Neural cell (in vitro differentiated cells): ENCODE measurements around the gene SLC24A3. TPM values are rescaled to one million over a fixed set of nuclear protein-coding genes. Genes with fewer than 3 reads are reported as not detected.

ENCODE experiments used
- H2AFZ ChIP-seq: fragments of 200-600, 300-800 bp; sonication (generic), shearing (Covaris generic); 2 replicates; pipeline ENCODE4 v1.6.0; 2014; ENCODE audit warnings: low read depth, mild to moderate bottlenecking, antibody characterized with exemption, low read length, moderate library complexity
- H3F3A ChIP-seq: fragments of 200-600 bp; shearing (Covaris generic); 2 replicates; pipeline ENCODE4 v1.6.1; 2016; ENCODE audit warnings: mild to moderate bottlenecking, moderate library complexity, mixed read lengths, antibody characterized with exemption, low read length; ENCODE audit not compliant: insufficient read depth, poor library complexity, severe bottlenecking
- H3K27ac ChIP-seq: fragments of 200-600, 300-800 bp; sonication (generic), shearing (Covaris generic); 2 replicates; pipeline ENCODE4 v1.5.1; 2014; ENCODE audit warnings: mild to moderate bottlenecking, low read length, moderate library complexity
- H3K27me3 ChIP-seq: fragments of 300-800, 200-600 bp; sonication (generic), shearing (Covaris generic); 2 replicates; pipeline ENCODE4 v1.6.0; 2014; ENCODE audit warnings: mild to moderate bottlenecking, low read depth, low read length, moderate library complexity; ENCODE audit not compliant: insufficient read depth
- H3K36me3 ChIP-seq: fragments of 300-800, 200-600 bp; sonication (generic), shearing (Covaris generic); 2 replicates; pipeline ENCODE4 v1.5.1; 2014; ENCODE audit warnings: mild to moderate bottlenecking, antibody characterized with exemption, low read length, moderate library complexity; ENCODE audit not compliant: insufficient read depth
- H3K4me2 ChIP-seq: fragments of 300-800, 200-600 bp; sonication (generic), shearing (Covaris generic); 2 replicates; pipeline ENCODE4 v1.6.0; 2014; ENCODE audit warnings: mild to moderate bottlenecking, low read length
- H3K4me3 ChIP-seq: fragments of 300-800, 200-600 bp; sonication (generic), shearing (Covaris generic); 2 replicates; pipeline ENCODE4 v1.5.1; 2014; ENCODE audit warnings: mild to moderate bottlenecking, low read length, moderate library complexity
- H3K79me2 ChIP-seq: fragments of 200-600 bp; shearing (Covaris generic); replicated peaks from 2 replicates; pipeline ENCODE4 v1.6.0; 2014; ENCODE audit warnings: mild to moderate bottlenecking, low read length, moderate library complexity; ENCODE audit not compliant: insufficient read depth
- H3K9ac ChIP-seq: fragments of 300-800, 200-600 bp; sonication (generic), shearing (Covaris generic); 2 replicates; pipeline ENCODE4 v1.6.1; 2016; ENCODE audit warnings: mild to moderate bottlenecking, low read length, mixed read lengths
- H3K9me2 ChIP-seq: fragments of 200-600 bp; shearing (Covaris generic); 2 replicates; pipeline ENCODE4 v1.6.1; 2016; ENCODE audit warnings: mild to moderate bottlenecking, low read length, mixed read lengths; ENCODE audit not compliant: insufficient read depth
- H3K9me3 ChIP-seq: fragments of 200-600, 300-800 bp; sonication (generic), shearing (Covaris generic); 2 replicates; pipeline ENCODE4 v1.6.1; 2016; ENCODE audit warnings: mild to moderate bottlenecking, mixed run types, low read length, moderate library complexity, mixed read lengths
- H4K20me1 ChIP-seq: fragments of 200-600 bp; shearing (Covaris generic); 2 replicates; pipeline ENCODE4 v1.6.1; 2016; ENCODE audit warnings: mild to moderate bottlenecking, mixed run types; ENCODE audit not compliant: insufficient read depth
- EP300 ChIP-seq: fragments of 450-650 bp; conservative IDR thresholded peaks from 2 replicates; pipeline ENCODE4 v1.6.1; 2014; ENCODE audit warnings: antibody characterized with exemption, mild to moderate bottlenecking, moderate library complexity; ENCODE audit not compliant: poor library complexity, severe bottlenecking
- EZH2 ChIP-seq: fragments of 200-600, 300-800 bp; shearing (Covaris generic), sonication (generic); IDR thresholded peaks from 2 replicates; pipeline ENCODE4 v1.6.1; 2014; ENCODE audit warnings: antibody characterized with exemption, low read length, borderline replicate concordance, mild to moderate bottlenecking; ENCODE audit not compliant: insufficient read depth, poor library complexity, severe bottlenecking
- MXI1 ChIP-seq: fragments of 450-650 bp; conservative IDR thresholded peaks from 2 replicates; pipeline ENCODE4 v1.6.1; 2014; ENCODE audit warnings: antibody characterized with exemption, mild to moderate bottlenecking; ENCODE audit not compliant: poor library complexity, severe bottlenecking
- POLR2AphosphoS5 ChIP-seq: IDR thresholded peaks from 2 replicates; pipeline ENCODE4 v1.6.1; 2012
- RAD21 ChIP-seq: fragments of 450-650 bp; conservative IDR thresholded peaks from 2 replicates; pipeline ENCODE4 v1.6.1; 2014; ENCODE audit warnings: antibody characterized with exemption, mild to moderate bottlenecking, moderate library complexity
- REST ChIP-seq: IDR thresholded peaks from 2 replicates; pipeline ENCODE4 v1.6.1; 2012; ENCODE audit warnings: borderline replicate concordance
- SMC3 ChIP-seq: fragments of 450-650 bp; conservative IDR thresholded peaks from 2 replicates; pipeline ENCODE4 v1.6.1; 2014; ENCODE audit warnings: antibody characterized with exemption, mild to moderate bottlenecking, moderate library complexity; ENCODE audit not compliant: poor library complexity
- TAF1 ChIP-seq: IDR thresholded peaks from 2 replicates; pipeline ENCODE4 v1.6.1; 2012; ENCODE audit warnings: low read depth
- polyA plus RNA-seq: library from polyadenylated mRNA; depleted of rRNA; stranded (reverse); fragments of >200 nt; gene quantifications from 2 replicates; pipeline ENCODE4 v1.2.3, GENCODE V29; 2014
- TF ChIP-seq, protein P1 (sequence below): fragments of 450-650 bp; IDR thresholded peaks from 2 replicates; pipeline ENCODE4 v1.5.1; 2014; ENCODE audit warnings: antibody characterized with exemption, mild to moderate bottlenecking, moderate library complexity; ENCODE audit not compliant: poor library complexity, severe bottlenecking

Gene SLC24A3
- polyA plus RNA-seq, 1 donor from 2014 or later: 6.5 TPM

DNA sequence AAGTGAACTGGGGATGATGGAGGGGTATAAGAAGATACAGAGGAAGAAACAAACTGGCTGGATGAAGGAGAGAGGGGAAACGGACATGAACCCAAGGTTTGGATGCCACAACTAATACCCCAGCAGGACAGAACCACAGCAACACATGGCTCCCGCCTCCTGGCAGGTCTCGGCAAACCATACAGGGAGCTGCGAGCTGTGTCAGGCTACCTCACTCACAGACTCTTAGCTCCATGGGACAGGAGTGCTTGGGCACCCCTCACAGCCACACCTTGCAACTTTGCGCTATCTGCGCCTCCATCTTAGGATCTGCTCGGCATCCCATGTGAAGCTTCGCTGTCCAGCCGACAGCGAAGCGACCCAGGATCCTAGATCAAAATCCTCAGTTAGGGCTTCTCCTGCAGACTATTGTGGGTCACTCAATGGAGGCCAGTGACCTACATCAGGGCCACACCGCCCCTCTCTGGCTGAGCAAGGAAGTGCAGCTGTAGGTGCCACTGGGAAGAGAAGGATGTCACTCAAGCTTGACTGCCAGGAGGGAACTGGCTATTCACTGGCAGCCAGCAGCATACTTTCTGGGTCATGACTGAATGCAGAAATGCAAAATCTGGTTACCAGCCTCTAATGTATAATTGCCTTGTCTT lies 371.2 kb downstream of the SLC24A3 start:
- Histone ChIP-seq H3K9ac (no peak overlapping the region), H4K20me1 (no peaks in the 10 kb centered on the region), H3K79me2 (no peaks in the 10 kb centered on the region), H3F3A (no peaks in the 10 kb centered on the region), H3K27ac (no peak overlapping the region), H3K9me2 (no peaks in the 10 kb centered on the region), H3K4me3 (no peak overlapping the region), H2AFZ (no peak overlapping the region), H3K27me3 (no peaks in the 10 kb centered on the region), H3K9me3 (no peaks in the 10 kb centered on the region), H3K4me2 (no peak overlapping the region), H3K36me3 (no peaks in the 10 kb centered on the region)
- TF ChIP-seq TAF1: no peak
- TF ChIP-seq EZH2: no peak
- TF ChIP-seq REST: no peak
- TF ChIP-seq RAD21: peak; percentile 78
- peak; percentile 80 for TF ChIP-seq SMC3
- no peak for TF ChIP-seq MXI1
- no peak for TF ChIP-seq EP300
- no peak for TF ChIP-seq POLR2AphosphoS5
- TF ChIP-seq, protein P1, sequence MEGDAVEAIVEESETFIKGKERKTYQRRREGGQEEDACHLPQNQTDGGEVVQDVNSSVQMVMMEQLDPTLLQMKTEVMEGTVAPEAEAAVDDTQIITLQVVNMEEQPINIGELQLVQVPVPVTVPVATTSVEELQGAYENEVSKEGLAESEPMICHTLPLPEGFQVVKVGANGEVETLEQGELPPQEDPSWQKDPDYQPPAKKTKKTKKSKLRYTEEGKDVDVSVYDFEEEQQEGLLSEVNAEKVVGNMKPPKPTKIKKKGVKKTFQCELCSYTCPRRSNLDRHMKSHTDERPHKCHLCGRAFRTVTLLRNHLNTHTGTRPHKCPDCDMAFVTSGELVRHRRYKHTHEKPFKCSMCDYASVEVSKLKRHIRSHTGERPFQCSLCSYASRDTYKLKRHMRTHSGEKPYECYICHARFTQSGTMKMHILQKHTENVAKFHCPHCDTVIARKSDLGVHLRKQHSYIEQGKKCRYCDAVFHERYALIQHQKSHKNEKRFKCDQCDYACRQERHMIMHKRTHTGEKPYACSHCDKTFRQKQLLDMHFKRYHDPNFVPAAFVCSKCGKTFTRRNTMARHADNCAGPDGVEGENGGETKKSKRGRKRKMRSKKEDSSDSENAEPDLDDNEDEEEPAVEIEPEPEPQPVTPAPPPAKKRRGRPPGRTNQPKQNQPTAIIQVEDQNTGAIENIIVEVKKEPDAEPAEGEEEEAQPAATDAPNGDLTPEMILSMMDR: peak; percentile 74

GRCh38 chr20:19588241-19588640 lies 375.8 kb downstream of the SLC24A3 start:
- no peaks in the 10 kb centered on the region for H3K9me2 ChIP-seq
- no peak overlapping the region for H3K9ac ChIP-seq
- no peak overlapping the region for H3K27ac ChIP-seq
- H3K4me2 ChIP-seq: no peak overlapping the region
- no peaks in the 10 kb centered on the region for H3K27me3 ChIP-seq
- no peaks in the 10 kb centered on the region for H3K9me3 ChIP-seq
- H4K20me1 ChIP-seq: no peaks in the 10 kb centered on the region
- no peak overlapping the region for H2AFZ ChIP-seq
- H3K4me3 ChIP-seq: no peak overlapping the region
- TF ChIP-seq SMC3 (no peak), TAF1 (no peak), REST (no peak), POLR2AphosphoS5 (no peak), EP300 (no peak), MXI1 (no peak), EZH2 (no peak), RAD21 (no peak)
- TF ChIP-seq, protein P1: no peak
- H3K36me3 ChIP-seq: no peaks in the 10 kb centered on the region
- H3F3A ChIP-seq: no peaks in the 10 kb centered on the region
- no peaks in the 10 kb centered on the region for H3K79me2 ChIP-seq
